Endothelial cell of umbilical vein (primary cell): ENCODE data around the gene CNTRL. TPM values are rescaled to one million over a fixed set of nuclear protein-coding genes. Genes with fewer than 3 reads are reported as not detected.

Experiments
- BruUV-seq: library from RNA; stranded (reverse); fragments of 400-500 nt; replicated peaks from 2 replicates; lab custom pipeline; 2021; lab: Mats Ljungman, UMichigan
- CTCF ChIA-PET: fragments of 300-600, 350-600 bp; sonication (Branson Sonifier 250); formaldehyde crosslinking; loops from one replicate; lab custom pipeline; 2021; ENCODE audit warnings: antibody characterized with exemption, inconsistent platforms; lab: Charles Lee
- POLR2A ChIA-PET: fragments of 300-600, 350-600 bp; sonication (Branson Sonifier 250); formaldehyde crosslinking; loops from one replicate; lab custom pipeline; 2021; ENCODE audit warnings: antibody characterized with exemption, inconsistent platforms; lab: Charles Lee
- DNase-seq: peaks from one replicate; pipeline ENCODE4 v3.0.0-alpha.2; 2011; ENCODE audit warnings: low read depth, low spot score
- FAIRE-seq: peaks from 2 replicates; lab custom pipeline; 2011; peaks lifted over from hg19 to GRCh38; lab: Jason Lieb, UNC
- H2AFZ ChIP-seq: 2 replicates; pipeline ENCODE4 v1.6.0; 2012; ENCODE audit warnings: low read depth, low read length, control low read depth, inconsistent platforms
- H3K27ac ChIP-seq: 2 replicates; pipeline ENCODE4 v1.5.1; 2011; ENCODE audit warnings: low read depth, mild to moderate bottlenecking, control low read depth, low read length, moderate library complexity; ENCODE audit not compliant: insufficient read depth
- H3K27me3 ChIP-seq, 2 experiments: 2 replicates each; pipeline versions ENCODE4 v1.6.0 to v1.6.1; 2011; ENCODE audit warnings: low read length in 2 of 2, mixed read lengths in 1 of 2; ENCODE audit not compliant: control insufficient read depth in 2 of 2, insufficient read depth in 2 of 2
- H3K36me3 ChIP-seq, 2 experiments: 2 replicates in 1 of 2; 3 replicates in 1 of 2; pipeline ENCODE4 v1.5.1; 2011; ENCODE audit warnings: low read length in 2 of 2, mild to moderate bottlenecking in 1 of 2, moderate library complexity in 1 of 2; ENCODE audit not compliant: control insufficient read depth in 2 of 2, insufficient read depth in 2 of 2; ENCODE audit errors: extremely low read depth in 1 of 2
- H3K4me1 ChIP-seq: 3 replicates; pipeline ENCODE4 v1.5.1; 2011; ENCODE audit warnings: mild to moderate bottlenecking, low read length; ENCODE audit not compliant: control insufficient read depth, insufficient read depth; ENCODE audit errors: extremely low read depth
- H3K4me2 ChIP-seq: 2 replicates; pipeline ENCODE4 v1.6.1; 2011; ENCODE audit warnings: low read length, control low read depth, mixed read lengths; ENCODE audit not compliant: insufficient read depth
- H3K4me3 ChIP-seq, 3 experiments: fragments of 200-600 bp in 1 of 3; sonication (generic), shearing (Covaris generic) in 1 of 3; replicated peaks in 1 of 3; 2 replicates each; pipeline ENCODE4 v1.5.1; 2011 to 2016; ENCODE audit warnings: control low read depth in 3 of 3, low read length in 3 of 3, mild to moderate bottlenecking in 2 of 3, inconsistent platforms in 1 of 3, low read depth in 1 of 3, moderate library complexity in 1 of 3; ENCODE audit not compliant: insufficient read depth in 1 of 3
- H3K79me2 ChIP-seq: 2 replicates; pipeline ENCODE4 v1.6.0; 2012; ENCODE audit warnings: low read length, inconsistent platforms; ENCODE audit not compliant: control insufficient read depth, insufficient read depth
- H3K9ac ChIP-seq: replicated peaks from 2 replicates; pipeline ENCODE3; 2011; ENCODE audit warnings: low read length, control low read depth; ENCODE audit not compliant: insufficient read depth; ENCODE audit errors: extremely low read depth
- H3K9me1 ChIP-seq: replicated peaks from 3 replicates; pipeline ENCODE4 v1.6.0; 2011; ENCODE audit warnings: mild to moderate bottlenecking, low read length; ENCODE audit not compliant: control insufficient read depth, insufficient read depth; ENCODE audit errors: extremely low read depth
- H3K9me3 ChIP-seq: replicated peaks from 2 replicates; pipeline ENCODE4 v1.5.1; 2012; ENCODE audit warnings: low read length, inconsistent platforms; ENCODE audit not compliant: control insufficient read depth, insufficient read depth
- H4K20me1 ChIP-seq: replicated peaks from 2 replicates; pipeline ENCODE3; 2011; ENCODE audit warnings: mild to moderate bottlenecking, low read length; ENCODE audit not compliant: control insufficient read depth, insufficient read depth; ENCODE audit errors: extremely low read depth
- GATA2 ChIP-seq: IDR thresholded peaks from 2 replicates; pipeline ENCODE4 v1.7.0; 2011; ENCODE audit warnings: low read depth, mild to moderate bottlenecking, moderate library complexity, mixed read lengths, low read length; ENCODE audit not compliant: insufficient read length, insufficient read depth
- JUN ChIP-seq: IDR thresholded peaks from 2 replicates; pipeline ENCODE4 v1.6.1; 2011; ENCODE audit warnings: borderline replicate concordance, low read depth; ENCODE audit not compliant: insufficient read length, insufficient read depth
- POLR2A ChIP-seq: IDR thresholded peaks from 2 replicates; pipeline ENCODE4 v1.6.1; 2012; ENCODE audit warnings: low read depth, mild to moderate bottlenecking, control low read depth, low read length
- dilution Hi-C: fragments of 300-500 bp; cut with MboI; formaldehyde crosslinking; loops from one replicate; pipeline ENCODE4 v1.15.0; 2019; ENCODE audit warnings: low sequenced_read_pairs; ENCODE audit not compliant: extremely low pct_ligation_motif_present
- intact Hi-C: fragments of 100-400 bp; cut with micrococcal nuclease; formaldehyde crosslinking; loops from one replicate; pipeline ENCODE4 v1.10.0; 2022
- polyA plus RNA-seq, 4 experiments: library from polyadenylated mRNA; depleted of rRNA in 3 of 4; stranded (reverse) in 3 of 4; unstranded in 1 of 4; fragments of >200 nt; gene quantifications; 2 replicates each; pipeline versions ENCODE4 v1.2.1 to v1.2.3, GENCODE V29; 2011 to 2012; ENCODE audit warnings: missing spikeins in 1 of 4
- total RNA-seq: library from RNA; stranded (reverse); gene quantifications from 2 replicates; pipeline ENCODE4 v1.2.3, GENCODE V29; 2021
- TF ChIP-seq, protein P1 (sequence below), 2 donors: IDR thresholded peaks; 1 replicate in 1 of 2; 2 replicates in 1 of 2; pipeline ENCODE4 v1.5.1; 2011; ENCODE audit warnings: low read length in 2 of 2, mild to moderate bottlenecking in 2 of 2, moderate library complexity in 2 of 2, control low read depth in 1 of 2, inconsistent platforms in 1 of 2, low read depth in 1 of 2; ENCODE audit not compliant: insufficient read depth in 1 of 2; ENCODE audit errors: extremely low read depth in 1 of 2
- TF ChIP-seq, protein P2 (sequence below): IDR thresholded peaks from 2 replicates; pipeline ENCODE4 v1.6.1; 2011; ENCODE audit not compliant: insufficient read depth, insufficient read length

Gene CNTRL
- total and polyA plus RNA-seq, 2 donors (not counting 3 experiments of a cell fraction or from before 2014, with no cell fraction given): 6.1 to 21.8 TPM

DNA sequence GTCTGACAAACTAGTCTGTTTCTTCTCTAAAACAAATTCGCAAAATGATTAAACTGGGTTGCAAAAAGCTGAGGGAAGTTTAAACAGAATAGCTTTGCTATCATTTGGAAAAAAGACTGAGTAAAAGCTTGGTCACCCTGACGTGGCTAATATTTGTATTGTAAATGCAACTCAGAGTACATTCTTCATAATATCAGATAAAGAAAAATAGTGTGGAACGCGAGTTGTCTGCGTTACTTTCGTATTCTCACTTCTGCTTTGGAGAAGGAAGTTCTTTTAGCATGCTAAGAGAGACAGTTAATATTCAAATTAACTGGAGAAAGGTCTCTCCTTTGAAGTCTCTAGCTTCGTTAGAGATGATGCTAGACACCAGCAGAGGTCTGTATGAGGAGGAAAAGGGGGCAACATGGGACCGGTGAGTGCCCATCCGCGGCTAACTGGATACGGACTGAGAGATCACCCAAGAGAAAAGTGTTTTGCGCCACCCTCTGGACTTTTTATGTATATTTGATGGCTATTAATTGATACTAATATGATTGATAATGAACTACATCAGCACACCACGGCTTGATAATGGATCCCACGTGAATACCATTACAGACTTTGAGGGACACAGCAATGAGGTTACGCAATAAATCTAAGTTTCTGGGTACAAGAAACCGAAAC, 2.9 kb upstream of the CNTRL start:
- Histone ChIP-seq H4K20me1 (no peaks in the 10 kb centered on the region), H3K9me1 (no peaks in the 10 kb centered on the region), H3K4me3 (peak overlapping the region; percentile 42 to 71 (median 57)), H3K27ac (peak overlapping the region; percentile 26), H2AFZ (peak overlapping the region; percentile 80), H3K9ac (peak overlapping the region; percentile 45), H3K4me2 (peak overlapping the region; percentile 94), H3K4me1 (peaks cover 25% of the 10 kb centered on the region), H3K27me3 (no peaks in the 10 kb centered on the region), H3K9me3 (no peaks in the 10 kb centered on the region), H3K79me2 (no peaks in the 10 kb centered on the region), H3K36me3 (no peaks in the 10 kb centered on the region)
- dilution Hi-C loops (no loop called here), intact Hi-C loops (loop anchor here (1.0 to 10.0 kb wide), 5 partner anchors 87 to 453 kb away; no protein-coding TSS in a partner anchor)
- POLR2A ChIA-PET: no interaction called here
- FAIRE-seq (peak; percentile 66), DNase-seq (peak; percentile 71)
- CTCF ChIA-PET: interaction anchor here (0.9 to 4.2 kb wide), 13 partner anchors 10 to 452 kb away, joined by 3 to 61 read pairs (median 7); no protein-coding TSS in a partner anchor
- TF ChIP-seq, protein P1, sequence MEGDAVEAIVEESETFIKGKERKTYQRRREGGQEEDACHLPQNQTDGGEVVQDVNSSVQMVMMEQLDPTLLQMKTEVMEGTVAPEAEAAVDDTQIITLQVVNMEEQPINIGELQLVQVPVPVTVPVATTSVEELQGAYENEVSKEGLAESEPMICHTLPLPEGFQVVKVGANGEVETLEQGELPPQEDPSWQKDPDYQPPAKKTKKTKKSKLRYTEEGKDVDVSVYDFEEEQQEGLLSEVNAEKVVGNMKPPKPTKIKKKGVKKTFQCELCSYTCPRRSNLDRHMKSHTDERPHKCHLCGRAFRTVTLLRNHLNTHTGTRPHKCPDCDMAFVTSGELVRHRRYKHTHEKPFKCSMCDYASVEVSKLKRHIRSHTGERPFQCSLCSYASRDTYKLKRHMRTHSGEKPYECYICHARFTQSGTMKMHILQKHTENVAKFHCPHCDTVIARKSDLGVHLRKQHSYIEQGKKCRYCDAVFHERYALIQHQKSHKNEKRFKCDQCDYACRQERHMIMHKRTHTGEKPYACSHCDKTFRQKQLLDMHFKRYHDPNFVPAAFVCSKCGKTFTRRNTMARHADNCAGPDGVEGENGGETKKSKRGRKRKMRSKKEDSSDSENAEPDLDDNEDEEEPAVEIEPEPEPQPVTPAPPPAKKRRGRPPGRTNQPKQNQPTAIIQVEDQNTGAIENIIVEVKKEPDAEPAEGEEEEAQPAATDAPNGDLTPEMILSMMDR (IDR thresholded peaks at IDR 0.05; ENCODE audit: extremely low read depth in 1 of 2, insufficient read depth in 1 of 2, low read depth in 1 of 2, low read length in 2 of 2): peak; percentile 35 to 38
- TF ChIP-seq POLR2A: no peak
- peak; percentile 23 for TF ChIP-seq GATA2
- TF ChIP-seq JUN: no peak
- TF ChIP-seq, protein P2, sequence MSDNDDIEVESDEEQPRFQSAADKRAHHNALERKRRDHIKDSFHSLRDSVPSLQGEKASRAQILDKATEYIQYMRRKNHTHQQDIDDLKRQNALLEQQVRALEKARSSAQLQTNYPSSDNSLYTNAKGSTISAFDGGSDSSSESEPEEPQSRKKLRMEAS: no peak
- BruUV-seq: no TSS peak
